ENCODE data around the gene TTC12. TPM values are rescaled to one million over a fixed set of nuclear protein-coding genes. Genes with fewer than 3 reads are reported as not detected.

TTC12 gene
- total and polyA plus RNA-seq, 2 of the 13 experiments (the other 11 are each of a cell fraction or from before 2014, with no cell fraction given): 5.4 to 11.6 TPM

- intact Hi-C loops (cut with micrococcal nuclease; ENCODE audit: unreplicated experiment) (no loop called here), in situ Hi-C loops (cut with HindIII; ENCODE audit: extremely low pct_ligation_motif_present, low pct_unique_long_range_greater_than_20kb) (loop anchor here (10.0 kb wide), 1 partner anchor 65 kb away; no protein-coding TSS in a partner anchor)
- no peak for DNase-seq (ENCODE audit: low spot score)
- no peaks in the 10 kb centered on the region for H3K4me1 ChIP-seq (ENCODE audit: insufficient read depth, low read length)
- H3K4me2 ChIP-seq (ENCODE audit: low read depth, low read length): no peak overlapping the region
- H3K9me3 ChIP-seq (ENCODE audit: low read length): no peaks in the 10 kb centered on the region
- H4K20me1 ChIP-seq (ENCODE audit: insufficient read depth, low read length): no peaks in the 10 kb centered on the region
- ChIA-PET POLR2A (no interaction called here), CTCF (ENCODE audit: low intra/inter-chr PET ratio, low total read pairs) (no interaction called here)
- no peak overlapping the region for H2AFZ ChIP-seq (ENCODE audit: low read length)
- peaks cover 6 to 34% of the 10 kb centered on the region in 2 experiments; a peak in 2 of 5 replicates for H3K27me3 ChIP-seq (ENCODE audit: control insufficient read depth in 1 of 2, insufficient read depth in 2 of 2, low read length in 2 of 2)
- H3K36me3 ChIP-seq (replicated peaks in 1 of 2; ENCODE audit: control insufficient read depth in 1 of 2, insufficient read depth in 2 of 2, low read length in 2 of 2): no peaks in the 10 kb centered on the region
- H3K4me3 ChIP-seq (replicated peaks in 1 of 3; ENCODE audit: insufficient read depth in 1 of 3, low read depth in 2 of 3, low read length in 3 of 3): no peak overlapping the region
- ATAC-seq: no peak
- no TSS peak for BruUV-seq (replicated peaks)
- H3K27ac ChIP-seq (ENCODE audit: extremely low read length, insufficient read depth, low read length): no peak overlapping the region
- H3K79me2 ChIP-seq (ENCODE audit: insufficient read depth, low read length): no peaks in the 10 kb centered on the region
- no peak for FAIRE-seq
- WGBS (ENCODE audit: low lambda C conversion rate): 11% methylated on average over 3 of the region's 3 CpGs
- no peak overlapping the region for H3K9ac ChIP-seq (ENCODE audit: insufficient read depth, low read depth, low read length)
- TF ChIP-seq, protein P1, sequence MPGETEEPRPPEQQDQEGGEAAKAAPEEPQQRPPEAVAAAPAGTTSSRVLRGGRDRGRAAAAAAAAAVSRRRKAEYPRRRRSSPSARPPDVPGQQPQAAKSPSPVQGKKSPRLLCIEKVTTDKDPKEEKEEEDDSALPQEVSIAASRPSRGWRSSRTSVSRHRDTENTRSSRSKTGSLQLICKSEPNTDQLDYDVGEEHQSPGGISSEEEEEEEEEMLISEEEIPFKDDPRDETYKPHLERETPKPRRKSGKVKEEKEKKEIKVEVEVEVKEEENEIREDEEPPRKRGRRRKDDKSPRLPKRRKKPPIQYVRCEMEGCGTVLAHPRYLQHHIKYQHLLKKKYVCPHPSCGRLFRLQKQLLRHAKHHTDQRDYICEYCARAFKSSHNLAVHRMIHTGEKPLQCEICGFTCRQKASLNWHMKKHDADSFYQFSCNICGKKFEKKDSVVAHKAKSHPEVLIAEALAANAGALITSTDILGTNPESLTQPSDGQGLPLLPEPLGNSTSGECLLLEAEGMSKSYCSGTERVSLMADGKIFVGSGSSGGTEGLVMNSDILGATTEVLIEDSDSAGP (CRISPR knock-in tag; IDR thresholded peaks at IDR 0.05; ENCODE audit: borderline replicate concordance): no peak
- no peak for TF ChIP-seq ZFP90 (CRISPR knock-in tag; IDR thresholded peaks at IDR 0.05; ENCODE audit: borderline replicate concordance)
- TF ChIP-seq SKIL (CRISPR knock-in tag; IDR thresholded peaks at IDR 0.05; ENCODE audit: borderline replicate concordance): no peak
- no peak for TF ChIP-seq PRDM10 (CRISPR knock-in tag; IDR thresholded peaks at IDR 0.05; ENCODE audit: low read depth)
- no peak for TF ChIP-seq ARID5B (CRISPR knock-in tag; IDR thresholded peaks at IDR 0.05)
- no peak for TF ChIP-seq ZNF749 (CRISPR knock-in tag; IDR thresholded peaks at IDR 0.05; ENCODE audit: borderline replicate concordance)
- no peak for TF ChIP-seq MNT (IDR thresholded peaks at IDR 0.05)
- no peak for TF ChIP-seq ARNTL (CRISPR knock-in tag; IDR thresholded peaks at IDR 0.05)
- TF ChIP-seq GFI1 (CRISPR knock-in tag; IDR thresholded peaks at IDR 0.05; ENCODE audit: borderline replicate concordance): no peak
These were observed 95.1 kb downstream of the TTC12 start for GRCh38 chr11:113409526-113409925.

All from HepG2 (cell line).